Stimulated activated naive B cell treated with anti-CD40 and anti-IgM and Interleukin-4, amounts not matched to agents 10 μg/mL and 1 μg/mL and 100 μg/mL, for 72 hours (primary cell): Measurements from ENCODE around the gene NCAM2.

ENCODE experiments used
- ATAC-seq, 2 donors: fragments of 150-1000 bp; cut with Tn5 transposase; replicated peaks; 2 replicates each; pipeline ENCODE4 v1.10.0; 2021; ENCODE audit warnings: moderate library complexity in 1 of 2
- DNase-seq: peaks from one replicate; pipeline ENCODE4 v3.0.0; 2021
- H3K27ac Mint-ChIP-seq: one replicate; pipeline ENCODE4 v1.8.0; 2022; ENCODE audit warnings: mild to moderate bottlenecking, mixed read lengths
- H3K27me3 Mint-ChIP-seq, 2 donors: one replicate each; pipeline ENCODE4 v1.8.0; 2022; ENCODE audit warnings: mixed read lengths in 2 of 2
- H3K36me3 Mint-ChIP-seq, 2 donors: one replicate each; pipeline ENCODE4 v1.8.0; 2022; ENCODE audit warnings: mixed read lengths in 2 of 2, mild to moderate bottlenecking in 1 of 2
- H3K4me1 Mint-ChIP-seq, 2 donors: one replicate each; pipeline ENCODE4 v1.8.0; 2022; ENCODE audit warnings: mixed read lengths in 2 of 2, mild to moderate bottlenecking in 1 of 2
- H3K4me3 Mint-ChIP-seq, 2 donors: one replicate each; pipeline ENCODE4 v1.8.0; 2022; ENCODE audit warnings: mild to moderate bottlenecking in 2 of 2, mixed read lengths in 2 of 2, moderate library complexity in 1 of 2
- H3K9me3 Mint-ChIP-seq, 2 donors: one replicate each; pipeline ENCODE4 v1.8.0; 2022; ENCODE audit warnings: mixed read lengths in 2 of 2, mild to moderate bottlenecking in 1 of 2

The NCAM2 gene

GRCh38 chr21:21279193-21279901 lies 281.1 kb downstream of the NCAM2 start:
- ATAC-seq (no peak), DNase-seq (no peak)
- no peaks in the 10 kb centered on the region for H3K36me3 Mint-ChIP-seq
- no peaks in the 10 kb centered on the region for H3K4me1 Mint-ChIP-seq
- H3K4me3 Mint-ChIP-seq = no peak overlapping the region
- no peaks in the 10 kb centered on the region for H3K27me3 Mint-ChIP-seq
- no peak overlapping the region for H3K27ac Mint-ChIP-seq
- H3K9me3 Mint-ChIP-seq = no peaks in the 10 kb centered on the region

- Mint-ChIP-seq H3K27ac (no peak overlapping the region), H3K27me3 (no peaks in the 10 kb centered on the region), H3K9me3 (no peaks in the 10 kb centered on the region), H3K36me3 (no peaks in the 10 kb centered on the region), H3K4me3 (no peak overlapping the region), H3K4me1 (no peaks in the 10 kb centered on the region)
- DNase-seq = no peak
- ATAC-seq = no peak
Observed at GRCh38 chr21:21283810-21284209, 285.6 kb downstream of the NCAM2 start.

DNA sequence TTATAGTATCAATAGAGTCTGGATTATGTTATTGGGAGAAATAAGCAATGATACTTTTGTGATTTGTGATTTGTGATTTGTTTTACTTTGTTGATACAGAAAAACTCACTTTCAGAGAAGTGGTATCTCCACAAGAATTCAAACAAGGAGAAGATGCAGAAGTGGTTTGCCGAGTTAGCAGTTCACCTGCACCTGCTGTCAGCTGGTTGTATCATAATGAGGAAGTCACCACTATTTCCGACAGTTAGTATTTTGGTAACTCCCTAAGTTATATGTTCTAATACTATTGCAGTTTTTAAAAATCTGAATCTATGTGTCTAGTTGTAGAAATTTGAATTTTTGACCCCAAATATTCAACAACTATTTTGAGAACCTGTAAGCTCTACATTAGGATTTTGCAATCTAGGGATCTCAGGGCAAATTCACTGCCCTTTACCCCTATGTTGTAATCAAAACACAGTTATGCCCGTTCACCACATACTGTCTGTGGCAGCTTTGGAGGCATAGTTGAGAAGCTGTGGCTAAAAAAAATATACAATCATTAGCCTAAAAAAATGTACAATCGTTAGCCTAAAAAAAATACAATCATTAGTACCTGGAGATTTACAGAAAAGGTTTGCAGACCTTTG lies 288.1 kb downstream of the NCAM2 start:
- H3K4me1 Mint-ChIP-seq = no peaks in the 10 kb centered on the region
- no peak overlapping the region for H3K27ac Mint-ChIP-seq
- H3K36me3 Mint-ChIP-seq = no peaks in the 10 kb centered on the region
- DNase-seq (no peak), ATAC-seq (no peak)
- no peaks in the 10 kb centered on the region for H3K27me3 Mint-ChIP-seq
- peaks cover 0 to 2% of the 10 kb centered on the region in 2 donors for H3K9me3 Mint-ChIP-seq
- no peak overlapping the region for H3K4me3 Mint-ChIP-seq

DNA sequence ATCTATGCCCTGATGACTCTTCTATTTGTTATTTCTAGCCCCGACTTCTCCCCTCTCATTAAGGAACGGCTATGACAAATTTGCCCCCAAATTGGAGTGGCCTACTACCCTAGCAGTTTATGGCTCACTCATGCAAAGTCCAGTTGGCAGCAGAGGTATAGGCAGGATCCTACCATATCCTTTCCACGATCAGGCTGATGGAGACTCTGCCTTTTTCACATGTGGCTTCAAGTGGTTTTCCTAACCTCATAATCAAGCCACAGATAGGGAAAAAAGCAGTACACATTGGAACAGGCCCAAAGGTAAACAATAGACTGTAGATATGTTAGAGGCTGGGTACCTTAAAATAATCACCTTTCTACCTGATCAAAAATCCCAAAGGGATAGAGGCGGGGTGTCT lies 292.5 kb downstream of the NCAM2 start:
- Mint-ChIP-seq H3K27me3 (no peaks in the 10 kb centered on the region), H3K4me3 (no peak overlapping the region), H3K9me3 (peaks cover 0 to 4% of the 10 kb centered on the region in 2 donors), H3K36me3 (no peaks in the 10 kb centered on the region), H3K4me1 (no peaks in the 10 kb centered on the region), H3K27ac (no peak overlapping the region)
- no peak for ATAC-seq
- DNase-seq = no peak

DNA sequence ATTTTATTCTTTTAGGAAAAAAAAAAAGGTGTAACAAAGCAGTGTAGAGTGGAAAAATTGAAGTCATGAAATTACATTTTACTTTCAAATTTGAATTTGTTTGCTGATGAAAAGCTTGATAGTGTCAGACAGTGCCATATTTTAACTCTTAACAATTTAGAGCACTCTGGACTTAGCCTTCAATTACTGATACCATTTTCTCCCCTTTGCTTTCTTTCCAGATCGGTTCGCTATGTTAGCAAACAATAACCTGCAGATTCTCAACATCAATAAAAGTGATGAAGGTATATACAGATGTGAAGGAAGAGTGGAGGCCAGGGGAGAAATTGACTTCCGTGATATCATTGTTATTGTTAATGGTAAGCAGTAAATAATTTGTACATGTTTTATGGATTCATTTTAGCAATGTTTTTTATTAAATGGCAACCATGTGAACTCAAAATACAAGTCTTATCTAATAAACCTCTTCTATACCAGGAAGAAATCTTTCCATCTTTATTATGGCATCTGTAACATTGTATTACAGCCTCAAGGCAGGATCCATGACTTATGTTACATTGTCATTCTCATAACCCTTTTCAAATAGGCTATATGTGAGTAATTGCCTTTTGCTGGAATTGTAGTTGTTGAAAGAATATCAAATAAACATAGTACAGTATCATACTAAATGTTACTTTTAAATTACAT lies 293.8 kb downstream of the NCAM2 start:
- no peaks in the 10 kb centered on the region for H3K36me3 Mint-ChIP-seq
- H3K27ac Mint-ChIP-seq = no peak overlapping the region
- DNase-seq (no peak), ATAC-seq (no peak)
- no peak overlapping the region for H3K4me3 Mint-ChIP-seq
- no peaks in the 10 kb centered on the region for H3K27me3 Mint-ChIP-seq
- no peaks in the 10 kb centered on the region for H3K4me1 Mint-ChIP-seq
- H3K9me3 Mint-ChIP-seq = peaks cover 0 to 4% of the 10 kb centered on the region in 2 donors

DNA sequence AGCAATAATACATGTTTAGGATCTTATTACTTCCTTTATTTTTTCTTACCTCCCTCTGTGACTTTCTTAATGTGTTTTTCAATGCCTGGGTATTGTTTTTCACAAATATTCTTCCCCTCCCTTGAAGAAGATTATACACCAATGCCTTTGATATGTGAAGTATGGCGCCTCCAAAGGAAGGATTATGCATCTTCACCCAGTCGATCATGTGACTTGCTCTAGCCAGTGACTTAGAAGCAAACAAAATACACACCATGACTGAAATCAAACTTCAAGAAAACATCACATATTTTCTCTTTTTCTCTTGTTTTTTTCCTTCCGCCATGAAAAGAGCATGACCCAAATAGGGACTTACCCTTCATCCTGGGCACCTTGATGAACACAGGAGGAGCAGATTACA lies 297.1 kb downstream of the NCAM2 start:
- no peak for DNase-seq
- Mint-ChIP-seq H3K9me3 (peaks cover 0 to 4% of the 10 kb centered on the region in 2 donors), H3K27me3 (no peaks in the 10 kb centered on the region), H3K4me3 (no peak overlapping the region), H3K4me1 (no peaks in the 10 kb centered on the region), H3K36me3 (no peaks in the 10 kb centered on the region), H3K27ac (no peak overlapping the region)
- ATAC-seq = no peak

DNA sequence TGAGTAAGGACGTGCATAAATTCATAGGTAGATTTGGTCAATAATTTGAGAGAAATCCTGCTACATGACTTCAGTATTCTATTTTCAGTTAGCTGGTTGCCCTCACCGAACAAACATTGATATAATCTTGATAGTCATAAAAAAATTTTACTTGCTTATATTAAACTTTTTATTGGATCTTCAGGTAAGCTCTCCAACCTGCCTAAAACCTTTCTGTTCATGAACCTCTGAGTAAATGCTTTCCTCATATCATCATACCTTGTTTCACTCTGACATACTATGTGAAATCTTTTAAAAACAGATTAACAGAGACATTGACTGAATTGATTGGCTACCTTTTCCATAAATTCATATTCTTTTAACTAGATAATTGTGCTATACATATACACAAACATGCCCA lies 299.0 kb downstream of the NCAM2 start:
- Mint-ChIP-seq H3K36me3 (no peaks in the 10 kb centered on the region), H3K9me3 (peaks cover 0 to 2% of the 10 kb centered on the region in 2 donors), H3K27ac (no peak overlapping the region), H3K4me1 (no peaks in the 10 kb centered on the region), H3K4me3 (no peak overlapping the region), H3K27me3 (no peaks in the 10 kb centered on the region)
- DNase-seq = no peak
- no peak for ATAC-seq

GRCh38 chr21:21301013-21301412 lies 302.8 kb downstream of the NCAM2 start:
- ATAC-seq (no peak), DNase-seq (no peak)
- H3K36me3 Mint-ChIP-seq = no peaks in the 10 kb centered on the region
- no peak overlapping the region for H3K27ac Mint-ChIP-seq
- no peaks in the 10 kb centered on the region for H3K27me3 Mint-ChIP-seq
- no peaks in the 10 kb centered on the region for H3K9me3 Mint-ChIP-seq
- no peaks in the 10 kb centered on the region for H3K4me1 Mint-ChIP-seq
- H3K4me3 Mint-ChIP-seq = no peak overlapping the region

DNA sequence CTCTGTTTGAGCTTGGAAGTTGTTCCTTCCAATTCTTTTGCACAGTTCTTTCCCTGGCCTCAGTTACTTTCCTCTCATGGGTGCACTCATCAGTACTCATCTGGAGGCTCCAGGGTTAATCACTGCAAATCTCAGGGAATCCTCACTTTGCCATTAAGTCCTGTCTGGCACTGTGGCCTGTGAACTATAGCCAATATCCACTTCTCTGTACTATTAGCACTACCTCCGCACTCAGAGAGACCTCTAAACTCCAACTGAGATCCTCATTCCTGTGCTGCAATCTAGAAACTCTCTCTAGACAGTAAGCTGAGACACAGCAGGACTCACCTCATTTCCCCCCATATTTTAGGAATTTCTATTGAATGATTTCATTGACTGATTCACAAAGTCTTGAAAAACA lies 311.3 kb downstream of the NCAM2 start:
- Mint-ChIP-seq H3K4me3 (no peak overlapping the region), H3K9me3 (no peaks in the 10 kb centered on the region), H3K36me3 (no peaks in the 10 kb centered on the region), H3K27me3 (no peaks in the 10 kb centered on the region), H3K4me1 (no peaks in the 10 kb centered on the region), H3K27ac (no peak overlapping the region)
- ATAC-seq (no peak), DNase-seq (no peak)

- H3K27ac Mint-ChIP-seq = no peak overlapping the region
- ATAC-seq = no peak
- no peaks in the 10 kb centered on the region for H3K4me1 Mint-ChIP-seq
- H3K36me3 Mint-ChIP-seq = no peaks in the 10 kb centered on the region
- no peaks in the 10 kb centered on the region for H3K9me3 Mint-ChIP-seq
- H3K4me3 Mint-ChIP-seq = no peak overlapping the region
- DNase-seq = no peak
- H3K27me3 Mint-ChIP-seq = no peaks in the 10 kb centered on the region
Observed at GRCh38 chr21:21324297-21324696, 326.1 kb downstream of the NCAM2 start.

DNA sequence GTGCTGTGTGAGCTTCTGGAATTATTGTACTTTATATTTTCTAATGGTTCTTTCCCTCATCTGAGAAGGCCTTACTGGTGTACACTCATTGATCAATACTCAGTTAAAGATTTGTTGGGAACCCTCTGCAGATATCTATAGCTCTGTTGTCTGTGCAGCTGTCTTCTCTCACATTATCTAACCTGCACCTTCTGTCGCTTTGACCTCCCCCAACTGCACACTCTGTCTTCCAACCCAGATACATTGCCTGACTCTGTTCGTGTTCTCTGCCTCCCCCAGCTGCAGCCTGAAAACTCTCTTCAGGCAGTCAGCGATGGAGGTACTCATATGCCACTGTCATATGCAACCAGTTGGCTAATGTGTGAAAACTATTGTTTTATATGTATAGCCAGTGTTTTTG lies 334.3 kb downstream of the NCAM2 start:
- Mint-ChIP-seq H3K4me1 (no peaks in the 10 kb centered on the region), H3K27ac (no peak overlapping the region), H3K36me3 (no peaks in the 10 kb centered on the region), H3K27me3 (no peaks in the 10 kb centered on the region), H3K9me3 (no peaks in the 10 kb centered on the region), H3K4me3 (no peak overlapping the region)
- DNase-seq (no peak), ATAC-seq (no peak)

DNA sequence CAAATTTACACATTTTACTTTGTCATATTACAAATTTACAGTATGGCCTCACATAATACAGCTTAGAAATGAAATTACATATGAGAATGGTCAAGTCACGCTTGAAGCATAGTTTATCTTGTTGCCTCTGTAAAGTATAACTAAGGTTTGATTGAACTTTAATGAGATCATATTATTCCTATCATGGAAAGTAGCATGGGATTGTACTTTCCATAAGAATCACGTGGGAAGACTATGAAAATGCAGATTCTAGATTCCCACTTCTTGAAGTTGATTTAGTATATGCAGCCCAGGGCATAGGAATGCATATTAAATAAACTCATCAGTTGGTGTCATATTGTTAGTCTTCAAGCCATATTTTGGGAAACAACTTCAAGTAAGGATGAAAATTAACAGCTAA lies 342.8 kb downstream of the NCAM2 start:
- no peaks in the 10 kb centered on the region for H3K4me1 Mint-ChIP-seq
- peaks cover 8 to 10% of the 10 kb centered on the region in 2 donors for H3K9me3 Mint-ChIP-seq
- no peak for ATAC-seq
- no peak for DNase-seq
- H3K4me3 Mint-ChIP-seq = no peak overlapping the region
- no peak overlapping the region for H3K27ac Mint-ChIP-seq
- no peaks in the 10 kb centered on the region for H3K27me3 Mint-ChIP-seq
- H3K36me3 Mint-ChIP-seq = no peaks in the 10 kb centered on the region

DNA sequence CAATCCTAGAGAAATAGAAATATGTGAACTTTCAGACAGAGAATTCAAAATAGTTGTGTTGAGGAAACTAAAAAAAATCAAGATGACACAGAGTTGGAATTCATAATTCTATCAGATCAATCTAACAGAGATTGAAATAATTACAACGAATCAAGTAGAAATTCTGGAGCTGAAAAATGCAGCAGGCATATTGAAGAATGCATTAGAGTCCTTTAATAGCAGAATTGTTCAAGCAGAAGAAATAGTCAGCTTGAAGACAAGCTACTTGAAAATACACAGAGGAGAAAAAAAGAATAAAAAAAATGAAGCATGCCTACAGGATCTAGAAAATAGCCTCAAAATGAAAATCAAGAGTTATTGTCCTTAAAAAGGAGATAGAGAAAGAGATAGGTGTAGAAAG lies 347.1 kb downstream of the NCAM2 start:
- Mint-ChIP-seq H3K4me3 (no peak overlapping the region), H3K27me3 (no peaks in the 10 kb centered on the region), H3K27ac (no peak overlapping the region), H3K9me3 (peaks cover 12 to 16% of the 10 kb centered on the region in 2 donors), H3K36me3 (no peaks in the 10 kb centered on the region), H3K4me1 (no peaks in the 10 kb centered on the region)
- DNase-seq (no peak), ATAC-seq (no peak)

GRCh38 chr21:21345872-21346271 lies 347.7 kb downstream of the NCAM2 start:
- Mint-ChIP-seq H3K27me3 (no peaks in the 10 kb centered on the region), H3K4me3 (no peak overlapping the region), H3K4me1 (no peaks in the 10 kb centered on the region), H3K27ac (no peak overlapping the region), H3K36me3 (no peaks in the 10 kb centered on the region), H3K9me3 (peaks cover 12 to 16% of the 10 kb centered on the region in 2 donors)
- ATAC-seq (no peak), DNase-seq (no peak)

DNA sequence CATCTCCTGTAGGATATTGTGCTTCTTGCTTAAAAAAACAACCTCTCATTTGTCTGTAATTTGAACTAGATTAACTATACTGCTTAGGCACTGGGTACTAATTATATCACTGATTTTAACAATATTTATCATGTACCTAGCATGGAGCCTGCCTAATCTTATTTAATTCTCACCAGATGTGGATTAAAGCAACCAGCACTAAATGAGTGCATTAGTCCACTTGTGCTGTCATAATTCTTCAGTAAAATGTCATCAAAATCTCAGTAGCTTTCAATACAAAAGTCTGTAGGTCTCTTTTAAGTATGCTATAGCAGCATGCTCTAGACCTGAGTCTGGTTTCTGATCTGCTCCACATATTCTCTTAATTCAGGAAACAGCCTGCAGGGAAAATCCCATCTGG lies 368.1 kb downstream of the NCAM2 start:
- H3K9me3 Mint-ChIP-seq = peaks cover 4% of the 10 kb centered on the region in 2 donors
- H3K36me3 Mint-ChIP-seq = no peaks in the 10 kb centered on the region
- H3K27ac Mint-ChIP-seq = no peak overlapping the region
- no peaks in the 10 kb centered on the region for H3K4me1 Mint-ChIP-seq
- H3K4me3 Mint-ChIP-seq = no peak overlapping the region
- DNase-seq (no peak), ATAC-seq (no peak)
- no peaks in the 10 kb centered on the region for H3K27me3 Mint-ChIP-seq
